Spleen (tissue), 7 donors: ENCODE results near the gene SLC30A5.

Experiments
- POLR2AphosphoS5 ChIP-seq, 3 donors: sonication (generic); formaldehyde crosslinking; IDR thresholded peaks; one replicate each; pipeline ENCODE4 v1.5.1; 2017; ENCODE audit warnings: antibody characterized with exemption in 3 of 3
- TF ChIP-seq, protein P1 (sequence below), 11 experiments: fragments of 200-600 bp in 7 of 11; fragments of 450-650 bp in 4 of 11; sonication (generic) in 4 of 11; IDR thresholded peaks in 8 of 11; conservative IDR thresholded peaks in 3 of 11; 1 replicate in 7 of 11; 2 replicates in 4 of 11; pipeline versions ENCODE4 v1.4.0 to v1.8.0; 2016 to 2021; ENCODE audit warnings: antibody characterized with exemption in 11 of 11, inconsistent platforms in 4 of 11, mild to moderate bottlenecking in 1 of 11
- donor health status: DM: no; HTN: no; CAD: no; lungs with moderate emphysema.
- donor health status: DM: no; HTN: no; CAD: no.
- donor health status: DM: no; HTN: no; CAD: no.

DNA sequence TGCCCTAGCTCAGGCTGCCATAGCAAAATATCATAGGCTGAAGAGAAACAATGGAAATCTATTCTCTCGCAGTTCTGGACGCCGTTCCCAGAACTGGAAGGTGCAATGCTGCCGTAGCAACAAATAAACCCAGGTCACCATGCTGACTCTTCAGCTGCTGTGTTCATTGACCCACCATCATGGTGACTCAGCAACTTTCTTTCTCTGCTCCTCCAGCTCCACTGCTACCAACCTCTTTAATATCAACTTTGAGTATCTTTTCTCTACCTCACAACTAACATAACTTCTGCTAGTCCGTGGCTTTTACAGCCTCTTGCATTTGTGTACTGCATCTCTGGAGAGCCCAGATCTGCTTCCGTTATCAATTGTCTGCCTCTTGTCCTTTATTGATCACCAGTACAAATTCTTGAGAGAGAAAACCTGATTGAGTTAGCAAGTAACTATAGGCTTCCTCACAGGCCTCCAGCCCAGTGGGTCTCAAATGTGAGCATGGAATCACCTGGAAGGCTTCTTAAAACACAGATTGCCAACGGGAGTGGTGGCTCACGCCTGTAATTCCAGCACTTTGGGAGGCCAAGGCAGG lies 47.3 kb upstream of the SLC30A5 start:
- TF ChIP-seq, protein P1, sequence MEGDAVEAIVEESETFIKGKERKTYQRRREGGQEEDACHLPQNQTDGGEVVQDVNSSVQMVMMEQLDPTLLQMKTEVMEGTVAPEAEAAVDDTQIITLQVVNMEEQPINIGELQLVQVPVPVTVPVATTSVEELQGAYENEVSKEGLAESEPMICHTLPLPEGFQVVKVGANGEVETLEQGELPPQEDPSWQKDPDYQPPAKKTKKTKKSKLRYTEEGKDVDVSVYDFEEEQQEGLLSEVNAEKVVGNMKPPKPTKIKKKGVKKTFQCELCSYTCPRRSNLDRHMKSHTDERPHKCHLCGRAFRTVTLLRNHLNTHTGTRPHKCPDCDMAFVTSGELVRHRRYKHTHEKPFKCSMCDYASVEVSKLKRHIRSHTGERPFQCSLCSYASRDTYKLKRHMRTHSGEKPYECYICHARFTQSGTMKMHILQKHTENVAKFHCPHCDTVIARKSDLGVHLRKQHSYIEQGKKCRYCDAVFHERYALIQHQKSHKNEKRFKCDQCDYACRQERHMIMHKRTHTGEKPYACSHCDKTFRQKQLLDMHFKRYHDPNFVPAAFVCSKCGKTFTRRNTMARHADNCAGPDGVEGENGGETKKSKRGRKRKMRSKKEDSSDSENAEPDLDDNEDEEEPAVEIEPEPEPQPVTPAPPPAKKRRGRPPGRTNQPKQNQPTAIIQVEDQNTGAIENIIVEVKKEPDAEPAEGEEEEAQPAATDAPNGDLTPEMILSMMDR (IDR thresholded peaks at IDR 0.05 in 8 of 11, conservative IDR thresholded peaks at IDR 0.05 in 3 of 11), result no peak
- no peak for TF ChIP-seq POLR2AphosphoS5 (IDR thresholded peaks at IDR 0.05)
